SK-N-MC (cell line): Measurements from ENCODE around the gene PVALEF.

Experiments used
- EZH2 ChIP-seq: fragments of 200-600 bp; sonication (generic); IDR thresholded peaks from one replicate; pipeline ENCODE4 v1.6.1; 2017; ENCODE audit warnings: antibody characterized with exemption
- POLR2AphosphoS5 ChIP-seq: IDR thresholded peaks from 2 replicates; pipeline ENCODE4 v1.6.1; 2012; ENCODE audit warnings: mild to moderate bottlenecking, low read depth, low read length, borderline replicate concordance

GRCh38 chr17:81148571-81148970 lies 16.7 kb upstream of the PVALEF start:
- TF ChIP-seq EZH2 (no peak), POLR2AphosphoS5 (no peak)
